Endothelial cell of umbilical vein (primary cell): Measurements from ENCODE around the gene LRRC8C. TPM values are rescaled to one million over a fixed set of nuclear protein-coding genes. Genes with fewer than 3 reads are reported as not detected.

Experiments used
- BruUV-seq: library from RNA; stranded (reverse); fragments of 400-500 nt; replicated peaks from 2 replicates; lab custom pipeline; 2021; lab: Mats Ljungman, UMichigan
- CTCF ChIA-PET: fragments of 300-600, 350-600 bp; sonication (Branson Sonifier 250); formaldehyde crosslinking; loops from one replicate; lab custom pipeline; 2021; ENCODE audit warnings: antibody characterized with exemption, inconsistent platforms; lab: Charles Lee
- POLR2A ChIA-PET: fragments of 300-600, 350-600 bp; sonication (Branson Sonifier 250); formaldehyde crosslinking; loops from one replicate; lab custom pipeline; 2021; ENCODE audit warnings: antibody characterized with exemption, inconsistent platforms; lab: Charles Lee
- DNase-seq: peaks from one replicate; pipeline ENCODE4 v3.0.0-alpha.2; 2011; ENCODE audit warnings: low read depth, low spot score
- FAIRE-seq: peaks from 2 replicates; lab custom pipeline; 2011; peaks lifted over from hg19 to GRCh38; lab: Jason Lieb, UNC
- H2AFZ ChIP-seq: 2 replicates; pipeline ENCODE4 v1.6.0; 2012; ENCODE audit warnings: low read depth, low read length, control low read depth, inconsistent platforms
- H3K27ac ChIP-seq: 2 replicates; pipeline ENCODE4 v1.5.1; 2011; ENCODE audit warnings: low read depth, mild to moderate bottlenecking, control low read depth, low read length, moderate library complexity; ENCODE audit not compliant: insufficient read depth
- H3K27me3 ChIP-seq, 2 experiments: 2 replicates each; pipeline versions ENCODE4 v1.6.0 to v1.6.1; 2011; ENCODE audit warnings: low read length in 2 of 2, mixed read lengths in 1 of 2; ENCODE audit not compliant: control insufficient read depth in 2 of 2, insufficient read depth in 2 of 2
- H3K36me3 ChIP-seq, 2 experiments: 2 replicates in 1 of 2; 3 replicates in 1 of 2; pipeline ENCODE4 v1.5.1; 2011; ENCODE audit warnings: low read length in 2 of 2, mild to moderate bottlenecking in 1 of 2, moderate library complexity in 1 of 2; ENCODE audit not compliant: control insufficient read depth in 2 of 2, insufficient read depth in 2 of 2; ENCODE audit errors: extremely low read depth in 1 of 2
- H3K4me1 ChIP-seq: 3 replicates; pipeline ENCODE4 v1.5.1; 2011; ENCODE audit warnings: mild to moderate bottlenecking, low read length; ENCODE audit not compliant: control insufficient read depth, insufficient read depth; ENCODE audit errors: extremely low read depth
- H3K4me2 ChIP-seq: 2 replicates; pipeline ENCODE4 v1.6.1; 2011; ENCODE audit warnings: low read length, control low read depth, mixed read lengths; ENCODE audit not compliant: insufficient read depth
- H3K4me3 ChIP-seq, 3 experiments: fragments of 200-600 bp in 1 of 3; sonication (generic), shearing (Covaris generic) in 1 of 3; replicated peaks in 1 of 3; 2 replicates each; pipeline ENCODE4 v1.5.1; 2011 to 2016; ENCODE audit warnings: control low read depth in 3 of 3, low read length in 3 of 3, mild to moderate bottlenecking in 2 of 3, inconsistent platforms in 1 of 3, low read depth in 1 of 3, moderate library complexity in 1 of 3; ENCODE audit not compliant: insufficient read depth in 1 of 3
- H3K79me2 ChIP-seq: 2 replicates; pipeline ENCODE4 v1.6.0; 2012; ENCODE audit warnings: low read length, inconsistent platforms; ENCODE audit not compliant: control insufficient read depth, insufficient read depth
- H3K9ac ChIP-seq: replicated peaks from 2 replicates; pipeline ENCODE3; 2011; ENCODE audit warnings: low read length, control low read depth; ENCODE audit not compliant: insufficient read depth; ENCODE audit errors: extremely low read depth
- H3K9me1 ChIP-seq: replicated peaks from 3 replicates; pipeline ENCODE4 v1.6.0; 2011; ENCODE audit warnings: mild to moderate bottlenecking, low read length; ENCODE audit not compliant: control insufficient read depth, insufficient read depth; ENCODE audit errors: extremely low read depth
- H3K9me3 ChIP-seq: replicated peaks from 2 replicates; pipeline ENCODE4 v1.5.1; 2012; ENCODE audit warnings: low read length, inconsistent platforms; ENCODE audit not compliant: control insufficient read depth, insufficient read depth
- H4K20me1 ChIP-seq: replicated peaks from 2 replicates; pipeline ENCODE3; 2011; ENCODE audit warnings: mild to moderate bottlenecking, low read length; ENCODE audit not compliant: control insufficient read depth, insufficient read depth; ENCODE audit errors: extremely low read depth
- CTCF ChIP-seq, 2 donors: IDR thresholded peaks; 1 replicate in 1 of 2; 2 replicates in 1 of 2; pipeline ENCODE4 v1.5.1; 2011; ENCODE audit warnings: low read length in 2 of 2, mild to moderate bottlenecking in 2 of 2, moderate library complexity in 2 of 2, control low read depth in 1 of 2, inconsistent platforms in 1 of 2, low read depth in 1 of 2; ENCODE audit not compliant: insufficient read depth in 1 of 2; ENCODE audit errors: extremely low read depth in 1 of 2
- FOS ChIP-seq: IDR thresholded peaks from 2 replicates; pipeline ENCODE4 v1.6.1; 2011; ENCODE audit warnings: mild to moderate bottlenecking, low read length, moderate library complexity, borderline replicate concordance; ENCODE audit not compliant: insufficient read depth
- GATA2 ChIP-seq: IDR thresholded peaks from 2 replicates; pipeline ENCODE4 v1.7.0; 2011; ENCODE audit warnings: low read depth, mild to moderate bottlenecking, moderate library complexity, mixed read lengths, low read length; ENCODE audit not compliant: insufficient read length, insufficient read depth
- MYC ChIP-seq: IDR thresholded peaks from one replicate; pipeline ENCODE4 v1.6.1; 2011; ENCODE audit warnings: mild to moderate bottlenecking, low read depth, low read length
- POLR2A ChIP-seq: IDR thresholded peaks from 2 replicates; pipeline ENCODE4 v1.6.1; 2012; ENCODE audit warnings: low read depth, mild to moderate bottlenecking, control low read depth, low read length
- POLR2AphosphoS5 ChIP-seq: IDR thresholded peaks from 2 replicates; pipeline ENCODE4 v1.6.1; 2012; ENCODE audit warnings: low read depth, mild to moderate bottlenecking, control low read depth, low read length, moderate library complexity; ENCODE audit not compliant: insufficient read depth
- dilution Hi-C: fragments of 300-500 bp; cut with MboI; formaldehyde crosslinking; loops from one replicate; pipeline ENCODE4 v1.15.0; 2019; ENCODE audit warnings: low sequenced_read_pairs; ENCODE audit not compliant: extremely low pct_ligation_motif_present
- intact Hi-C: fragments of 100-400 bp; cut with micrococcal nuclease; formaldehyde crosslinking; loops from one replicate; pipeline ENCODE4 v1.10.0; 2022
- polyA plus RNA-seq, 4 experiments: library from polyadenylated mRNA; depleted of rRNA in 3 of 4; stranded (reverse) in 3 of 4; unstranded in 1 of 4; fragments of >200 nt; gene quantifications; 2 replicates each; pipeline versions ENCODE4 v1.2.1 to v1.2.3, GENCODE V29; 2011 to 2012; ENCODE audit warnings: missing spikeins in 1 of 4
- total RNA-seq: library from RNA; stranded (reverse); gene quantifications from 2 replicates; pipeline ENCODE4 v1.2.3, GENCODE V29; 2021

LRRC8C gene
- total and polyA plus RNA-seq, 2 donors (not counting 3 experiments of a cell fraction or from before 2014, with no cell fraction given): 33.6 to 51.5 TPM

- Histone ChIP-seq H2AFZ (peak overlapping the region; percentile 87), H4K20me1 (no peaks in the 10 kb centered on the region), H3K27ac (peak overlapping the region; percentile 52), H3K9ac (peak overlapping the region; percentile 39), H3K9me1 (no peaks in the 10 kb centered on the region), H3K4me1 (peaks cover 46% of the 10 kb centered on the region), H3K27me3 (no peaks in the 10 kb centered on the region), H3K79me2 (no peaks in the 10 kb centered on the region), H3K36me3 (no peaks in the 10 kb centered on the region), H3K4me3 (peak overlapping the region; percentile 5 to 34 (median 33)), H3K4me2 (peak overlapping the region; percentile 56), H3K9me3 (no peaks in the 10 kb centered on the region)
- TF ChIP-seq MYC: no peak
- TF ChIP-seq POLR2A: peak; percentile 58
- TF ChIP-seq CTCF (IDR thresholded peaks at IDR 0.05; ENCODE audit: extremely low read depth in 1 of 2, insufficient read depth in 1 of 2, low read depth in 1 of 2, low read length in 2 of 2): peak; percentile 98
- TF ChIP-seq GATA2: no peak
- no peak for TF ChIP-seq FOS
- peak; percentile 59 for TF ChIP-seq POLR2AphosphoS5
- POLR2A ChIA-PET: interaction anchor here (0.6 to 3.3 kb wide), 5 partner anchors 128 to 277 kb away, joined by 3 to 16 read pairs (median 4); partner anchors contain the start of genes LRRC8C and ZNF326
- dilution Hi-C loops: no loop called here
- FAIRE-seq (peak; percentile 84), DNase-seq (peak; percentile 95)
- CTCF ChIA-PET: interaction anchor here (0.7 to 6.0 kb wide), 65 partner anchors 9 to 305 kb away, joined by 3 to 230 read pairs (median 6); partner anchors contain the start of gene LRRC8C
- intact Hi-C loops: loop anchor here (1.0 to 2.0 kb wide), 8 partner anchors 42 to 280 kb away; partner anchors contain the start of genes LRRC8B and LRRC8C
- BruUV-seq: TSS peak; percentile 51
Observed at GRCh38 chr1:89762779-89763648, 130.1 kb downstream of the LRRC8C start.
